Stimulated activated CD4-positive, alpha-beta T cell treated with anti-CD3 and anti-CD28 coated beads, Interleukin-15, amount 100 ng/mL, for 1 hour (primary cell): ENCODE measurements around the gene GFER.
"Not testable (repeated sequence)": the region's sequence is repeated elsewhere in the genome, so short reads cannot be mapped to it uniquely, and the experiment has no call there.

Experiments
- DNase-seq, 2 donors: peaks; one replicate each; pipeline ENCODE4 v3.0.0-alpha.2; 2020; ENCODE audit warnings: low read depth in 1 of 2, low spot score in 1 of 2

GFER gene

DNA sequence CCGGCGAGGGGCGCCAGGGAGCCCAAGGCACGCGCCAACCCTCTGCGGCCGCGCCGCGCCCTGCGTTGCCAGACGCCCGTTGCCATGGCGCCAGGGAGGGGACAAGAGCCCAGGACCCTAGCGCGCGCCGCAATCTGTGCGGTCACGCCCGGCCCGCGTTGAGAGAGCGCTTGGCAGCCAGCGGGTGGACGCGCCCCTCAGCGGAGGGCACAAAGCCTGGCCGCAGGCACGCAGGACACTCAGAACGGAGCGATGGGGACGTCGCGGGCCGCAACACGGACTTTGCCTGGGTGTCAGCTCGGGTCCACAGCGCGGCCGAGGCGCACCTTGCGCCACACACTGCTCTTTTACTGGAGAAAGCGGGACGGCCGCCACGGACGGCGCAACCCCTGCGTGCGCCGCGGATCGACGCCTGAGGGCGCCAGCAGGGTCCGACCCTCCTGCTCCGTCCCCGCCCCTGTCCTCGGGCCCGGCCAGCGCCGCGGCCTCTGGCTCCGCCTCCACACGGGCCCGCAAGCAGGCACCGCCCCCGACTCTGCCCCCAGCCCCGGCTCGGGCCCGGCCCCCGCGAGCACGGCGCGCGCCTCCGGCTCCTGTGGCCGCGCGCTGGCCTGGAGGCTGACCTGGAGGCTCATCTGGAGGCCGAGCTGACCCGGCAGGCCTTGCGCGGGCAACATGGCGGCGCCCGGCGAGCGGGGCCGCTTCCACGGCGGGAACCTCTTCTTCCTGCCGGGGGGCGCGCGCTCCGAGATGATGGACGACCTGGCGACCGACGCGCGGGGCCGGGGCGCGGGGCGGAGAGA lies at the start of gene GFER:
Gene GFER, plus strand, starts transcription at position 650 of the 803 bp plus-strand sequence. Its CDS starts 26 bp downstream, at position 676.
- DNase-seq: peak in 1 of 2 donors; percentile 42

DNA sequence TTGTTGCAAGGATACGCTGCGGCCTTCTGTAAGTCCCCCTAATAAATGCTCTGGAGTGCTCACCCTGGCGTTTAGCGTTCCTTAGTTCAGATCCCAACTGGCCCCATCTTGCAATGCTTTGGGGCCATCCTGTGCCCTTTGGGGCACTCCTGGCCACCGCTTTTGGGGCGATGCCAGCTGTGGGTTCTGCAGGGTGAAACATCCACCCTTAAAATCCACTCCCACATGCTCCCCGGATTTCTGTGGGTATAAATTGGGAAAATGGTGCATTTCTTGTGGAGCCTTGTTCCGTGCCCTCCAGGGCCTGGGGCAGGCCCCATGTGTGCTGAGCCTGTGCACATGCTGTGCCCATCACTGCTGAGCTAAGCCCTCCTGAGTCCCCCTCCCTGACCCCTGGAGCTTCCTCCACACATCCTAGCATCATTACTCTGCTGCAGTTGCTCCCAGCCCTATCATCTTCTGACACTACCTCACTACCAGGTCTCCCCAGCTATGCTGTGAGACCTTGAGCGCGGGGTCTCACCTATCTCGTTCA lies 47.0 kb upstream of the GFER start:
- DNase-seq: no peak

DNA sequence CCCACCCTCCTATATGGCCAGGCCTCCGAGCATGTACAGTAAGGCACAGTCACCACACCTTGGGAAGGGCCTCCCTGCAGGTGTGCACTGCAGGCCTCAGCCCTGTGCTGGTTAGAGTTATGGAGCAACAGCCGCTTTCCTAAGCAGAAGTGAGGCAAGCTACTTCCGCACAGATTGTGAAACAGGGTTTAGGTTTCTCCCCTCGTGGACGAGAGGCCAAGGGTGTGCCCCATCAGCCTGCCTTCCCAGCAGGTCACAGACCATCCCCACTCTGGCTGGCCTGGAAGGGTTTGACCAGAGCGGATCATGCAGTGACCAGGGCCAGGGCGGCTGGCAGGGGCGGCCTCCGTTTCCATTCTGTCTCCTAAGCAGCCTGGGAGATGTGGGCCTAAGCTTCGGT lies 45.7 kb upstream of the GFER start:
- DNase-seq: no peak

DNA sequence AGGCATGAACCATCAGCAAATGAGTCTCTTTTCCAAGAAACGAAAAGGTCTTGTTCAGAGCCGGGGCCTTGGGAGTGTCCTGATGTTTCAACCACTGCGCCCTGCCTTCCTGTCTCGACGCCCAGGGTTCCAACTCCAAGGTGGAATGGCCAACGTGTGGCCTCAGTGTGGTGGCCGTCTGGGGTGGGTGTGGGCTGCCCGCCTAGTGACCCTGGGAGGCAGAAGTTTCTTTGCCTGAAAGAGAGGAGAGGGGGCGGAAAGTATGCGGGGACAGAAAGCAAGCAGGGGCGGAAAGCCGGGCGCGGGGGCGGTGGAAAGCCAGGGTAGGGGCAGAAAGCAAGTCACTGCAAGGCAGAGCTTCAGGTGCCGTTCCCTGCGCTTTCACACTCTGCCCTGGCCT lies 45.1 kb upstream of the GFER start:
- DNase-seq: no peak

DNA sequence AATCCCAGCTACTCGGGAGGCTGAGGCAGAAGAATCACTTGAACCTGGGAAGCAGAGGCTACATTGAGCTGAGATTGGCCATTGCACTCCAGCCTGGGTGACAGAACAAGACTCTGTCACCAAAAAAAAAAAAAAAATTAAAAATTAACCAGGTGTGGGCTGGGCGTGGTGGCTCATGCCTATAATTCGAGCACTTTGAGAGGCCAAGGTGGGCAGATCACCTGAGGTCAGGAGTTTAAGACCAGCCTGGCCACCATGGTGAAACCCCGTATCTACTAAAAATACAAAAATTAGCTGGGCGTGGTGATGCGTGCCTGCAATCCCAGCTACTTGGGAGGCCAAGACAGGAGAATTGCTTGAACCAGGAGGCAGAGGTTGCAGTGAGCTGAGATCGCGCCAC lies 44.2 kb upstream of the GFER start:
- DNase-seq: not testable (repeated sequence)

DNA sequence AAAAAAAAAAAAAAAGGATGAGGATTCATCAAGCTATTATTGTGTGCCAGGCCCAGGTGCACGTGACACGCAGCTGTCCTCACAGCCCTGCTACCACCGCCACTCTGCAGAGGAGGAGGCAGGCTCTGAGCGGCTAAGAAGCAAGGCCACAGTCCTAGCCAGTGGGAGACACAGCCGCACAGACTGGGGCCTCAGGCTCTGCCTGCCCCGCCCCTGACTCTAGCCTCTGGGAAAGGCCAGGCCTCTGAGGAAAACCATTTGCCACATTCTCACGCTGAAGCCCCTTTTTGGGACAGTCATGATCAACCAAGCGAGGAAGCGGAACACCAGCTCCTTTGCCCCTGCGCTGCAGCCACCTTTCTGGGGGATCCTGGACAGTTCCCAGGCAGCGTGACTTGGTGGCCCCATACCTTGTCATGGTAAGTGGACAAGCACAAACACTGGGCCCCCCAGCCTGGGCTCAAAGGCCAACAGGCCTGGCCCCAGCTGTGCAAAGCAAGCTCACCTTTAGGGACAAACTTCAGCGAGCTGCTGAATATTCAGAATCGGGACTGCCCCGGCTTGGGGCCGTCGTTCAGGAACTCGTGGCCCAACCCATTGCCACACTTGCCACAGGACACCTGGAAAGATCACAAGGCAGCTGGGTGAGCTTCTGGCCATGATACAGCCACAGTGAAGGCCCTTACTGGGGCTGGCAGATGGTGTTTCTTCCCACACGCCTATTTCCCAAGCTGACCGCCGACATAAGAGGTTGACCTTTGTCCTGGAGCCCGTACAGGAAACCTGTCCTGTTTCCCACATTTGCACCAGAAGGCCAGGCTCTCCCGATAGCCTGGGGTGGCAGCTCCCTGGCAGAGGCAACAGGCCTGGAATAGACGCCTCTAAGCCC lies 43.5 kb upstream of the GFER start:
- no peak for DNase-seq

DNA sequence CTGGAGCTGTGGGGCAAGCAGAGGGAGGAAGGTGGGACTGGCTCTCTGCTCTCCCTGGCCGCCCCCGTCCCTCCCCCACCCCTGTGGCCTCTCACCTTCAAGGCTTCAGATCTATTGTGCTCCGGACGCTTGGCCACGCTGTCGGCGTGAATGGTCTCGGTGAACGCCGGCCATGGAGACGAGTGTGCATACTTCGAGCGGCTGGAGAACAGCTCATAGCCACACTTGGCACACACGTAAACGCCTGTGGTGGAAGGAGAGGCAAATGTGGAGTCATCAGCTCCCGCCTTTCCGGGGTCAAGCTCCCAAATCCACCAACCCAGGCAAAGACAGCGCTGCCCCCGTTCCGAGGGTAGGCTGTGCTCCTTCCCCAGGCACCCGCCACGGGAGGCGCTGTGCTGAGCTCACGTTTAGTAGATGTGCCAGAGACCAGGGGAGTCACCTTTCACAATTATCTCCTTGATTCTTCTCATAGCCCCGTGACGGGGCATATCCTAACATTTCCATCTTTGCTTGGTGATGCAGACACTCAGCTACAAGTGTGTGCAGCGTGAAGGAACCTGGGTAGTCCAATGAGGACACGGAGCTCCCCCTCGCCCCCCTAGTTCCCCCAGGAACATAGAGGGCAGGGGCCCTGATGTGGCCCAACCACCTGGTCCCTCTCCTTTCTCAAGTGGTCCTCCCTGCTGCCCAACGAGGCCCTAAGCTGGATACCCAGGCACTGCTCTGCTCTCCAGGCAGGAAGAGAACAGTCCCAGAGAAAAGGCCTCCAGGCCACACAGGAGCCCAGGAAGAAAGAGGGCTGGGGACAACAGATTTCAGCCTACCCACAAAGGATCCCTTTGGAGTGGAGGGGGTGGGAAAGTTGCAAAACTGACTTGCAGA lies 42.6 kb upstream of the GFER start:
- no peak for DNase-seq

DNA sequence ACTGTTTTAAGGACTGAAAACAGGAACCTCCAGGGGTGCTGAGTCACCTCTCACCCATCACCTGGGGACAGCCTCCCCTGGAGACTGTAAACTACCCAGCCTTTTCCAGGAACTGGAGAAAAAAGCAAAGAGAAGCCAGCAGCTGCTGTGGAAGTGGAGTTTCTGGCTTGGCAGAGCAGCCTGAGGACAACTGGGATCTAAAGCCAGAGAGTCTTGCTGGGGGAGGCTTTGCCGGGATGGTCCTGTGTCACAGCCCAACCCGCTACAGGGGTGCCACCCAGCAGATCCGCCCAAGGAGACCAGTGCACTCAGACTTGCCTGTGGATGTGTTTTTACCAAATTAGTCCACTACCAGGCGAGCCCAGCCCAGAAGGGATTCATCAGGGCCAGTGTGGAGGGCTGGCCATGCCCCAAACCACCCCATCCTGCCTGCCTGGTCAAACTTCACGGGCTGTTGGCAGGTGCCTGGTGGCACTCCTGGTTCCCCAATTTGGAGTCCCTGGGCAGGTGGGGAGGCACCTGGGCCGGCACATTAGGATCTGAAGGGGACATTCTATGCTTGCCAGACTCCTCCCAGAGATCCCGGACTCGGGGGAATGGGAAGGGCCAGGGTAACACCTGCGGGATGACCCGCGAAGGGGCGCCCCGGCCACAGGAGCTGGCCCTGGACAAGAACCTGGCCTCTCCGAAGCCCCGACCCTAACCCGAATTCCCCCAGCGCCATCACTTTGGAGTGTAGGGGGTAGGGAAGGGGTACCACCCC lies 41.8 kb upstream of the GFER start:
- no peak for DNase-seq

DNA sequence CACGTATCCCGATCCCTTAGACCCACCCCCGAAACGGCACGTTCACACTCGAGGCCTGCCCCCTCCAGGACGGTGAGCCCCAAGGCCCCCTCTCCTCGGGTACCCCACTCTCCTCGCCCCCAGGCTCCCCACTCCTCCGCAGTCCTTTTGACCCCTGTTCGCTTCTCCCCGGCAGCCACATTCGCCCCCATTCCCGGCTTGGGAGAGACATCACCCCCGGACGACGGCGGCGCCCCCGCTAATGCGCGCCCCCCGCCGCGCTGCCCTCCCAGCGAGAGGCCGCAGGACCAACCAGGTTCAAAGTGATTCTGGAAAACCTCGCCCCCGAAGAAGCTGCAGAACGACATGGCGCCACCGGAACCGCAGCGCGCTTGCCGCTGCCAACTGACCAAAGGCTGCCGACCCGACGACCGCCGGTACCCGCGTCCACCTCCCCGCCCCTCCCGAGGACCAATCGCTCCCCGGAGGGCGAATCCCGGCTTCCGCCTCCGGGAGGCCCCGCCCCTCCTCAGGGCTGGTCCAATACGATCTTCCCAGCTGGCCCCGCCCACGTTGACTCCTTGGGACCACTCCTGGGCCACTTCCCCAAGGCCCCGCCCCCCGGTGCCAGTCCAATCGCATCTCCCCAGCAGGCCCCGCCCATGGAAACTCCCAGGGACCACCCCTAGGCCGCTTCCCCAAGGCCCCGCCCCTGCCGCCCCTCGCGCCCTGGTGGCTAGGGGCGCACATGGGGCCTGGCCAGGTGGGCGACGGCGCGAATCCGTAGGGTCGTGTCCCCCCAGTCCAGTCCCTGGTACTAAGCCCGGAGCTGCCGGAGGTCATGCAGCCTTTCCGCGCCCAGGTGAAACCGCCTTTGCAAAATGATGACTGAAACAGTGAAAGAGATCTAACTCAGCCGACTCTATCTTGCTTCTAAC lies 40.9 kb upstream of the GFER start, which contains the start of gene MSRB1:
Gene MSRB1, minus strand, starts transcription at position 390 of the 917 bp plus-strand sequence. Its CDS starts 43 bp downstream, at position 347.
- DNase-seq: peak; percentile 98

DNA sequence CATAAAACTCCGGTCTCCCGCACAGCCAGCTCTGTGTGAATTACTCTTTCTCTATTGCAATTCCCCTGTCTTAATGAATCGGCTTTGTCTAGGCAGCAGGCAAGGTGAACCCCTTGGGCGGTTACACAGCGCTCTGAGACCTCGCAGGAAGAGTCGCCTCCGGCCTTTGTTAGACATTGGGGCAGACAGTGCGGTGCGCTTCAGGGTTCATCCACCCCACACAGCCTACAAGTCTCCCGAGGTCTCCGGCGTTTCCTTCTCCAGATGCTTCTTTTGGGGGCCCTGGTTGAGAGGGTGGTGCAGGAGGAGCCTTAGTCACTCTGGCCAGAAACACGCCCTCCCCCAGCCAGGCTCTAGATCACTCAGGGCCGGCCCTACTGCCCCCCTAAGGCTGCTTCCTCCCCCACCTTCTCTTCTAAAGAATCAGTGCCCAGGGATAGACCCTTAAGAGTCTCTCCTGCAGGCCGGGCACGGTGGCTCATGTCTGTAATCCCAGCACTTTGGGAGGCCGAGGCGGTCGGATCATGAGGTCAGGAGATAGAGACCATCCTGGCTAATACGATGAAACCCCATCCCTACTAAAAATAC lies 39.3 kb upstream of the GFER start:
- no peak for DNase-seq

DNA sequence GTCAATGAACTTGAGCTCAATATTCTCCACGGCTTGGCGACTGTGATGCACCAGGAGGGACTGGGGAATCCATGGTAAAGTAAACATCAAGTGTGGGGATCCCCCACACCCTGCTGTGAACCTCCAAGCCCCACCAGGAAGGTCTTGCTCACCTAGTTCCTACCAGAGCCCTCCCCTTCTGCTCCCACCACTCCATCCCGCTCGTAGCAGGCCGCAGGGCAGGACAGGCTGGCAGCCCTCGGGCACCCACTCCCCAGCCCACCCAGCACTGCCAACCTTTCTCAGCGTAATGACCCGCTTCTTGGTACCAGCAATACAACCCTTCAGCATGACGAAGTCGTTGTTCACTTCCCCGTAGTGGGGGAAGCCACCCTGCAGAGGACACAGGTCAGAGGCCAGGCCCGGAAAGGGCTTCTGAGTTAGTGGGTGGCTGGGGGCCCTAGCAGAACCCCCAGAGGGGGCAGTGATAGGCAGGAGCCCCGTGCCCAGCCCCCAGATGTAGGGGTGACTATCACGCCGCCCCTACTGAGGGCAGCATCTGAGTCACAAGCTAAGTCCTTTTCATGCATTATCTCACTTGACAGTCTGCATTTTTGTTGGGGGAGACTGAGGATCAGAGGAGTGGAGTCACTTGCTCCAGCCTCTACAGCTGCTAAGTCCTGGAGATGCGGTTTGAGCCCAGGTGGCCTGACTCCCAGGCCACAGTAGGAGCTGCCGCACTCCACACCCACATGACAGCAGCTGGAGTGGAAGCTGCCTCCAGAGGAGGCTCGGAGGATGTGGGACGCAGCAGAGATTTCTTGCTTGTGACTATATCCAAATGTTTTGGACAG lies 38.2 kb upstream of the GFER start:
- no peak for DNase-seq

DNA sequence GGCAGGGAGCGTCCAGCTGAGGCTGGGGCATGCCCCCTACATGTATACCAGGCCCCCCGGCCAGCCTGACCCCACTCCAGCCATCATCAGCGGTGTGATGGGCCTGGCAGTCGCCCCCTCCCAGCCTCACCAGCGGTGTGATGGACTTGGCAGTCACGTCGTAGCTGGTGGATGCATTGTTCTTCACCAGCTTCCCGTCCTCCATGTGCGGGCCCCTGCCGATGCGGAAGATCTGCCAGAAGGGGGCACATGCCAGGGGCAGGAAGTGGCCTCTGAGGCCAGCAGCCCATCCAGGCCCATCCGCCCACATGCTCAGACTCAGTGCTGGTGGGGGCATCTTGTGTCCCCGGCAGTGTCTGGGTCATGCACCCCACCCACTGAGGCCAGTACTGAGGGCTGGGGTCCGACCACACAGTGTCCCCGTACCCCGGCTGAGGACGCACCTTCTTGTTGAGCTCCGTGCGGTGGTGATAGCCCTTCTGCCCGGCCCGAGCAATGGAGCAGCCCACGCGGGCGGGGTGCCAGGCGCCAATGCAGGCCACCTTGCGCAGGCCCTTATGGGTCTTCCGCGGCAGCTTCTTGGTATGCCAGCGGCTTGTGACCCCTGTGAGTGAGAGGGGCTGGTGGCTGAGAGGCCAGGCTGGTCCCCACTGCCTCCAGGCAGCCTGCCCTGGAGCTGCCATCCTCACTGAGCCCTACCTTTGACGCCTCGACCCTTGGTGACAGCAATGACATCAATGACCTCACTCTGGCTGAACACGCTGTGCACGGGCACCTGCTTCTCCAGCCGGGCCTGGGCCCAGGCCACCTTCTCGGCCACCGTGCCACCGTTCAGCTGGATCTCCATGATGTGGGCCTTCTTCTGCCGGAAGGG lies 37.3 kb upstream of the GFER start:
- no peak for DNase-seq

DNA sequence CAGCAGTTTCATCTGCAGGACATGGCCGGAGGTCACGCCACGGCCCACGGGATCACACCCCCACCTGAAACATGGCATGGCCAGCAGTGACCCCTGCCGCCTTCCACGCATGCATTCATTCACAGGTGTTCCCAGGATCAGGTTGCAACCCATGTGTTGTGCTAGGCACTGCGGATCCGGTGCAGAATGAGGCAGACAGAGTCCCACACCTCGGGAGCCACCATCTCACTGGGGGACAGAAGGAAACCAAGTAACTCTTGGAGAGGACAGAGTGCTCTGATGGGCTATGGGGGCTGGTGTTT lies 36.7 kb upstream of the GFER start:
- DNase-seq: no peak

DNA sequence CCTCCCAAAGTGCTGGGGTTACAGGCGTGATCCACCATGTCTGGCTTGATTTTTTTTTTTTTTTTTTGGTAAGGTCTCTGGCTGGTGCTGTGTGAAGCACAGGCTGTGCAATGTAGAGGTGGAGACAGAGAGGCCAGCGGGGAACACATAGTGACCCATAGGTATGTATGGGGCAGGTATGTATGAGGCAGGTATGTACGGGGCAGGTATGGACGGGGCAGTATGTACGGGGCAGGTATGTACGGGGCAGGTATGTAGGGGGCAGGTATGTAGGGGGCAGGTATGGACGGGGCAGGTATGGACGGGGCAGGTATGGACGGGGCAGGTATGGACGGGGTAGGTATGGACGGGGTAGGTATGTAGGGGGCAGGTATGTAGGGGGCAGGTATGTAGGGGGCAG lies 34.5 kb upstream of the GFER start:
- DNase-seq: no peak

DNA sequence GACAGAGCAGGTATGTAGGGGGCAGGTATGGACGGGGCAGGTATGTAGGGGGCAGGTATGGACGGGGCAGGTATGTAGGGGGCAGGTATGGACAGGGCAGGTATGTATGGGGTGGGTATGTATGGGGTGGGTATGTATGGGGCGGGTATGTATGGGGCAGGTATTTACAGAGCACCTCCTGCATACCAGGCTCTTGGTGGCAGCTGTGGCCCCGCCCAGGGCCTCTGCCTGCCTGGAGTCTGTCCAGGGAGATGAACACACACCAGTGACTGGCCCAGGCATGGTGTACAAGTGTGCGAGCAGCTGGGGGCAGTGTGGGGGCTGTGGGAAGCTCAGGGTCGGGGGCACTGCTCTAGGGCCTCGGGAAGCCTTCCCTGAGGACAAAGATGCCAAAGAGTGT lies 33.9 kb upstream of the GFER start:
- no peak for DNase-seq

DNA sequence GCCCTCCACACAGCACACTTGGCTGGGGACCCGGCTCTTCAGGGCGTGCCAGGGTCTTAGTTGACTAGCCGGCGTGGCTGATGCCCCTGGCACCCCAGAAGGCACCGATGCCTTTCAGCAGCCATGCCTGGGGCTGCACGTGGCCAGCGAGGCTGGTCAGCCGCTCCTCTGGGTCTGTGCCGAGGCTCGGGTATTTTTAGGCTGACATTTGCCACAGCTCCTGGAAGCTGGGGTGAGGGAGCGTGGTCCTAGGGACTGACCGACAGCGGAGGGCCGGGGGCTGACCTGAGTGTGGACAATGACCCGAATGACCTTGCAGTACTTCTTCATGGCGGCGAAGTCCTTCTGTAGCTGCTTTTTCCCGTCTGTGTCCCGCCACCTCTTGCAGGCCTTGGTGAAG lies 33.4 kb upstream of the GFER start:
- DNase-seq: no peak

DNA sequence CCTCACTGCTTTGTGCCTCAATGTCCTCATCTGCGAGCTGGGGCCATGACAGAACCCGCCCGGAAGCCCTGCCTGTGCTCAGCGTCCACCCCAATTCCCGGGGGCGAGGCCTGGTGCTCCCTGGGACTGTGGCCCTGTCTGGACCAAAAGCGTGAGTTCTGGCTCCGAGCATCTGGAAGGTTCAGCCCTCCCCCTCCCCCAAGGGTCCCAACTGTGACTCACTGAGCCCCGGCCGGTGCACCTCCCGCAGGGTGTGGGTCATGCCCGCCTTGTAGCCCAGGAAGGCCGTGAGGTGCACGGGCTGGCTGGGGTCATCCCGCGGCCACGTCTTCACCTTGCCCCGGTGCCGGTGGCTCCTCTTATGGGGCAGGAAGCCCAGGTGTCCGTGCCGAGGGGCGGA lies 30.3 kb upstream of the GFER start:
- no peak for DNase-seq
